H1 (cell line): ENCODE data around the gene PIK3R1. TPM values are rescaled to one million over a fixed set of nuclear protein-coding genes. Genes with fewer than 3 reads are reported as not detected.

Experiments used
- EGR1 ChIP-seq: IDR thresholded peaks from 2 replicates; pipeline ENCODE4 v1.6.1; 2011; ENCODE audit warnings: low read depth, low read length, borderline replicate concordance
- KDM5A ChIP-seq: fragments of 200-600 bp; IDR thresholded peaks from 2 replicates; pipeline ENCODE4 v1.7.1; 2012; ENCODE audit warnings: mild to moderate bottlenecking, low read length, inconsistent platforms, mixed read lengths
- SP4 ChIP-seq: IDR thresholded peaks from 2 replicates; pipeline ENCODE4 v1.6.1; 2012; ENCODE audit warnings: low read length, inconsistent platforms
- polyA plus RNA-seq, 7 experiments: library from polyadenylated mRNA; depleted of rRNA in 3 of 7; stranded (reverse) in 5 of 7; unstranded in 2 of 7; fragments of >200 nt in 5 of 7; fragments of 200-250 nt in 2 of 7; gene quantifications; 1 replicate in 5 of 7; 2 replicates in 1 of 7; 4 replicates in 1 of 7; pipeline versions ENCODE4 v1.2.1 to v1.2.3, GENCODE V29; 2011 to 2013; ENCODE audit warnings: missing spikeins in 2 of 7, mixed read lengths in 2 of 7
- total RNA-seq: library from RNA; stranded (reverse); fragmentation: NEBNext Ultra II Directional; extraction: Animal tissue kit (Norgen Biotek cat#: 25700); gene quantifications from 2 replicates; pipeline ENCODE4 v1.2.1, GENCODE V29; 2021

PIK3R1 gene
- total and polyA plus RNA-seq, 2 of the 8 experiments (the other 6 are each of a cell fraction or from before 2014, with no cell fraction given) = 2.3 to 13.7 TPM

DNA sequence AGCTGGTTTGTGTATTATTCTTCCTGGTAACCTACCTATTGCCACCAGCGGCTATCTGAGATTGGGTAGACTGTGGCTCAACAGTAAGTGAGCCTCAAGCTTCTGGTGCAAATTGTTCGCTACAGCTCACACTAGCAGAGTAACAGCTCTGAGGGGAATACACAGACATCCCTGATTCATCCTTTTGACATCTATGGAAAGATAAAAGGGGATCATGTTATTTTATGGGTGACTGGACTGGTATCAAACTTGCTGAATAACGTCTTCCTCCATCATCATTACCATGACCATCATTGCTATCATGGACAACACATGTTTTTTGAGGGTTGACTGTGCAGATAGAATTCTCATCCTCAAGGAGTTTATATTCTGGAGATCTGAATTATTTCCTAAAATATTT lies 129.6 kb downstream of the PIK3R1 start (continued):
- TF ChIP-seq KDM5A = no peak
- TF ChIP-seq EGR1 = no peak
- TF ChIP-seq SP4 = no peak
- TF ChIP-seq, all 59 proteins: peak for 0
